ENCODE measurements around the gene VPS4A.

Gene VPS4A

DNA sequence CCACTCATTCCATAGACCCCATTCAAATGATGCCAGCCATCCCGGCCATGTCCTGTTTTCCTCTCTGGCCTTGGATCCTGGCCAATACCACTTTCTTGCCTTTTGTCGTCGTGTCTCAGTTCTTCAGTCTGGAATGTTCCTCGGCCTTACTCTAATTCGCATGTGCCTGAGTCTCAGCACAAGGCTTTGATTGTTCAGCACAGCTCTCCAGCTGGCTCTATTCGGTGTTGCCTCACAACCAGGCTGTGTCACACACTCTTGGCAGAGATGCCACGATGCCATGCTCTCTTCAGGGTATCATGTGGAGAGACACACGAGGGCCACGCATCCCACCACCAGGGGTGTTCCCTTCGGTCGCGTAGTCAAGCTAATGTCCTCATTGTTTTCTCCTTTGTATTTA lies 1.8 kb upstream of the VPS4A start:
- Mint-ChIP-seq H3K36me3 (ENCODE audit: low read depth) (peaks cover 20% of the 10 kb centered on the region), H3K27ac (no peak overlapping the region), H3K4me3 (no peak overlapping the region), H3K27me3 (ENCODE audit: low read depth, poor library complexity) (peaks cover 2% of the 10 kb centered on the region), H3K9me3 (no peaks in the 10 kb centered on the region), H3K4me1 (peaks cover 22% of the 10 kb centered on the region)
- no peak for DNase-seq
- TF ChIP-seq CTCF (IDR thresholded peaks at IDR 0.05), result no peak

DNA sequence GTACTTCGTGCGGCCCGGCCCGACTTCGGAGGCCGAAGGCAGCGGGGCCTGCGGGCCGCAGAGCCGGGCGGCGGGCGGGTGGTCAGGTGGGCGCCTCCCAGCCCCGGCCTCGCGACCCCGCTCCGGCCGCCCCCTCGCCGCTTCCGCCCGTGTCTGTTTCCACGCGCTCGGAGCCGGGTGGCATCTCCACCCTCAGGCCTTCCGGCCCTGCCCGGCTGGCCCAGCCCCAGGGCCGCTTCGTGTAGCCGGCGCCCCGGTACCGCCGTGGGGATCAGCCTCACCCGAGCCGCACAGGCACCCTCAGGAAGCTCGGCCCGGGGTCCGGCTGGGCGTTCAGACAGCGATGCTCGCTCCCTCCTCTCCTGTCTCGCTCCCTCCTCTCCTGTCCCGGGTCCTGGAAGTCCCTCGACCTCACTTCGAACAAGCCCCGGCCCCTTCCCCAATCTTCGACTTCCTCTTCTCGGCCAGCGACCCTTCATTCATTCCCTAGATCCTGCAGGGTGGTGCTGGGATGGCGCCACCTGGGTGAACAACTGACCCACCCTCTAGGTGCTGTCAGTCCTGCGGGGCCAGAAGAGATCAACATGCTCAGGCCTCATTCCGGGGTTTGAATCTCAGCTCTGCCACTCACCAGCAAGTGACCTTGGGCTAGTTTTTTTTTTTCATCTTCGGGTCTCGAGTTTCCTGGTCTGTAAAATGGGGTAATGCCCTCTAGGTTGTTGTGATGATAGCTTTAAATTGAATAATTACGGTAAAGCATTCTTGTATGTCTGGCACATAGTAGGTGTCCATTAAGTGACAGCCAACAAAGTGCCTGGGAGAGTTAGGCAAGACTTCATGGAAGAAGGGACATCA lies 610 bp downstream of the VPS4A start:
- Mint-ChIP-seq H3K27ac (peak overlapping the region; percentile 94), H3K4me1 (peaks cover 22% of the 10 kb centered on the region), H3K27me3 (ENCODE audit: low read depth, poor library complexity) (no peaks in the 10 kb centered on the region), H3K9me3 (no peaks in the 10 kb centered on the region), H3K4me3 (peak overlapping the region; percentile 98), H3K36me3 (ENCODE audit: low read depth) (peaks cover 34% of the 10 kb centered on the region)
- DNase-seq, result no peak
- no peak for TF ChIP-seq CTCF (IDR thresholded peaks at IDR 0.05)

DNA sequence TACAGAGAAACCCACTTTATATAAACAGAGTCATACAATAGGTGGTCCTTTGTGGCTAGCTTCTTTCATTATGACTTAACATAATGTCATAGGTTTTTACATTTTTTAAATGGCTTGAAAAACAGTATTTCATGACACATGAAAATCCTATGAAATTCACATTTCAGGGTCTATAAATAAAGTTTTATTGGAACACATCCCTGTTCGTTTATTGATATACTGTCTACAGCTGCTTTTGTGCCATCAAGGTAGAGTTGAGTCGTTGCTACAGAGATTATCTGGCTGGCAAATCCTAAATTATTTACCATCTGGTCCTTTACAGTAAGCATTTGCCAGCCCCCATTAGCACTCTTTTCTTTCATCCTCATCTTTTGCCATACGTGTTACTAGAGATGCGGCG lies 2.3 kb downstream of the VPS4A start:
- peak overlapping the region; percentile 76 for H3K4me3 Mint-ChIP-seq
- H3K36me3 Mint-ChIP-seq (ENCODE audit: low read depth), result peaks cover 34% of the 10 kb centered on the region
- H3K9me3 Mint-ChIP-seq, result no peaks in the 10 kb centered on the region
- no peak overlapping the region for H3K27ac Mint-ChIP-seq
- no peaks in the 10 kb centered on the region for H3K27me3 Mint-ChIP-seq (ENCODE audit: low read depth, poor library complexity)
- peaks cover 22% of the 10 kb centered on the region for H3K4me1 Mint-ChIP-seq
- no peak for DNase-seq
- TF ChIP-seq CTCF (IDR thresholded peaks at IDR 0.05), result no peak

DNA sequence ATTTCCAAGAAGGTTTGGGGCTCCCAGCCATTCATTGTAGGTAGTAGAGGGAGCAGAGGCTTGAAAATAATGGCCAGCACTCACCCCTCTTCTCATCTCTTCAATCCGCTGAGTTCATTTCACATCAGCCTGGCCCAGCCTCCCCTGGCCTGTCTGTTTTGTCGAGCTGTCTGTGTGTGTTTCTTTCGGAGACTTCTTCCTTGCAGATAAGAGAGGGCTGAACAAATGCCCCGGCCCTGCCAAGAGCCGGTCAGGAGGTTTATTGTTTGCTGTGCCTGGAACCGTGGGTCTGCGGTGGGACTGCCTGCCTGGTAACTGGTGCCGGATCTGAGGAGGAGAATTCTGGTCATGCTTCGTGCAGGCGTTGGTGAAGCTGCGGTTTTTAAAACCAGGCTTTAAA lies 3.4 kb downstream of the VPS4A start:
- Mint-ChIP-seq H3K4me3 (no peak overlapping the region), H3K36me3 (ENCODE audit: low read depth) (peaks cover 41% of the 10 kb centered on the region), H3K27me3 (ENCODE audit: low read depth, poor library complexity) (no peaks in the 10 kb centered on the region), H3K9me3 (no peaks in the 10 kb centered on the region), H3K27ac (peak overlapping the region; percentile 88), H3K4me1 (peaks cover 25% of the 10 kb centered on the region)
- no peak for DNase-seq
- no peak for TF ChIP-seq CTCF (IDR thresholded peaks at IDR 0.05)

DNA sequence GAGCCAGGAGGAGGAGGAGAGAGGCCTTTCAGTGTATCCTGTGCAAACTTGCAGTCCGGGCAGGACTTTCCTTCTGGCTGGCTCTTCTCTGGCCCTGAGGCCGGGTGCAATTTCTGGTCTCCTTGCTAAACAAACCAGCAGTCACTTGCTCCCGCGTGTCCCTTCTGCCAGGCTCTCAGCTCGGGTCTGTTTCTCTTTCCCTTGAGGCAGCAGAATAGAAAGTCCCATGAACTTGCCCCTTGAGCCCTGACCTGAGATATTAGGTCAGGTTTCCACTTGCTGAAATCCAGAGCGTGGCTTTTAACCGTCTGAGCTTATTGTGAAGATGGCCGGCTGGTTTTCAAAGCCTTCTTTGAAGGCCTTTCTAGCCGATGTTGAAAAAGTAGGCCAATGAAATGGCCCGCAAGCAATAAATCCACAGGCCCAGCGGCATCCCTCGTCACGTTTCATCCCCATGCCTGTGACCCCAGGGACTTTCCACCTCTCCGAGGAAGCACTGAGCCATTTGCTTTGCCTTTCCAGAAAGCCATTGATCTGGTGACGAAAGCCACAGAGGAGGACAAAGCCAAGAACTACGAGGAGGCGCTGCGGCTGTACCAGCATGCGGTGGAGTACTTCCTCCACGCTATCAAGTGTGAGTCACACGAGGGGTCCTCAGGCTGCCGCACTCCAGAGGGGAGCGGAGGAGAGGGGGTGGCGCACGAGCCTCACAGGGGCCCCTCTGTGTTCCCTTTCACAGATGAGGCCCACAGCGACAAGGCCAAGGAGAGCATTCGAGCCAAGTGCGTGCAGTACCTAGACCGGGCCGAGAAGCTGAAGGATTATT lies 4.5 kb downstream of the VPS4A start:
- no peaks in the 10 kb centered on the region for H3K27me3 Mint-ChIP-seq (ENCODE audit: low read depth, poor library complexity)
- no peak overlapping the region for H3K4me3 Mint-ChIP-seq
- H3K27ac Mint-ChIP-seq, result peak overlapping the region; percentile 80
- H3K36me3 Mint-ChIP-seq (ENCODE audit: low read depth), result peaks cover 39% of the 10 kb centered on the region
- no peak for DNase-seq
- no peaks in the 10 kb centered on the region for H3K9me3 Mint-ChIP-seq
- H3K4me1 Mint-ChIP-seq, result peaks cover 23% of the 10 kb centered on the region
- no peak for TF ChIP-seq CTCF (IDR thresholded peaks at IDR 0.05)

Data from nephron progenitor cell (in vitro differentiated cells).